Activated T-helper 1 cell treated with Interleukin-2 at 50 U/mL for 16 hours (primary cell): ENCODE data around the gene PC.

Experiments
- DNase-seq: peaks from one replicate; pipeline ENCODE4 v3.0.0-alpha.2; 2020; ENCODE audit warnings: low read depth

Gene PC

GRCh38 chr11:66951927-66952337 is 6.3 kb downstream of the PC start:
- DNase-seq: no peak

- no peak for DNase-seq
These were observed 7.0 kb downstream of the PC start for GRCh38 chr11:66951135-66951534.

GRCh38 chr11:66950112-66950535 is 8.1 kb downstream of the PC start:
- DNase-seq: no peak

GRCh38 chr11:66938582-66939135 is 19.5 kb downstream of the PC start:
- DNase-seq: no peak

- DNase-seq: no peak
These were observed 20.9 kb downstream of the PC start for GRCh38 chr11:66937193-66937733.

GRCh38 chr11:66936311-66936711 is 21.9 kb downstream of the PC start:
- DNase-seq: no peak

GRCh38 chr11:66934950-66935779 is 23.0 kb downstream of the PC start:
- no peak for DNase-seq

- DNase-seq: no peak
These were observed 24.7 kb downstream of the PC start for GRCh38 chr11:66933531-66933930.

- no peak for DNase-seq
These were observed 25.6 kb downstream of the PC start for GRCh38 chr11:66932543-66932942.

GRCh38 chr11:66929753-66930152 is 28.4 kb downstream of the PC start:
- DNase-seq: no peak

- DNase-seq: no peak
These were observed 33.9 kb downstream of the PC start for GRCh38 chr11:66924272-66924671.

- no peak for DNase-seq
These were observed 35.6 kb downstream of the PC start for GRCh38 chr11:66922551-66922950.

- DNase-seq: no peak
These were observed 37.0 kb downstream of the PC start for GRCh38 chr11:66920978-66921784.

GRCh38 chr11:66919923-66920322 is 38.3 kb downstream of the PC start:
- DNase-seq: no peak

GRCh38 chr11:66918741-66919140 is 39.4 kb downstream of the PC start:
- no peak for DNase-seq

- no peak for DNase-seq
These were observed 42.3 kb downstream of the PC start for GRCh38 chr11:66915866-66916265.

GRCh38 chr11:66915046-66915832 is 42.9 kb downstream of the PC start:
- no peak for DNase-seq

- DNase-seq: no peak
These were observed 43.7 kb downstream of the PC start for GRCh38 chr11:66914505-66914904.

- DNase-seq: no peak
These were observed 45.3 kb downstream of the PC start for GRCh38 chr11:66912911-66913310.

- DNase-seq: no peak
These were observed 45.8 kb downstream of the PC start for GRCh38 chr11:66912361-66912760.

- no peak for DNase-seq
These were observed 47.5 kb downstream of the PC start for GRCh38 chr11:66910669-66911068.

- DNase-seq: no peak
These were observed 48.2 kb downstream of the PC start for GRCh38 chr11:66910016-66910415.
